ENCODE data around the gene HHLA2. TPM values are rescaled to one million over a fixed set of nuclear protein-coding genes. Genes with fewer than 3 reads are reported as not detected.

The HHLA2 gene
- total RNA-seq, 1 donor from 2014 or later = 0.31 TPM

DNA sequence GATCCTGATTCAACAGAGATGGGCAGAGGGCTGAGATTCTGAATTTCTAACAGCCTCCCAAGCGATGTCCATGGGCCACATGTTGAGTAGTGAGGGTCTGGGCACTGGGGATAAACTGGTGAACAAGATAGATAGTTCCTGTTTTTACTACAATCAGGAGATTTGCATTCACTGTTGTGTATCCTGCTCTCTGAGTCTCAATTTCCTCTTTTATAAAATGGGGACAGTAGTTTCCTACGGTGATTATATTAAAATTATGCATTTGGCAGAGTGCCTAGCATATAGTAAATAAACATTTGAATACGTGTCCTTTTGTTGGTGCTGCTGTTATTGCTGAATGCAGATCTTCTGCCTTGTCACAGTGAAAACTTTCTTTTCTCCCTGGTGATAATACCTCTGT is 111.5 kb downstream of the HHLA2 start:
- no peak for ATAC-seq
- intact Hi-C loops (cut with DNase I) = loop anchor here (10.0 kb wide), 1 partner anchor 753 kb away; no protein-coding TSS in a partner anchor
- DNase-seq (ENCODE audit: low spot score) = no peak

DNA sequence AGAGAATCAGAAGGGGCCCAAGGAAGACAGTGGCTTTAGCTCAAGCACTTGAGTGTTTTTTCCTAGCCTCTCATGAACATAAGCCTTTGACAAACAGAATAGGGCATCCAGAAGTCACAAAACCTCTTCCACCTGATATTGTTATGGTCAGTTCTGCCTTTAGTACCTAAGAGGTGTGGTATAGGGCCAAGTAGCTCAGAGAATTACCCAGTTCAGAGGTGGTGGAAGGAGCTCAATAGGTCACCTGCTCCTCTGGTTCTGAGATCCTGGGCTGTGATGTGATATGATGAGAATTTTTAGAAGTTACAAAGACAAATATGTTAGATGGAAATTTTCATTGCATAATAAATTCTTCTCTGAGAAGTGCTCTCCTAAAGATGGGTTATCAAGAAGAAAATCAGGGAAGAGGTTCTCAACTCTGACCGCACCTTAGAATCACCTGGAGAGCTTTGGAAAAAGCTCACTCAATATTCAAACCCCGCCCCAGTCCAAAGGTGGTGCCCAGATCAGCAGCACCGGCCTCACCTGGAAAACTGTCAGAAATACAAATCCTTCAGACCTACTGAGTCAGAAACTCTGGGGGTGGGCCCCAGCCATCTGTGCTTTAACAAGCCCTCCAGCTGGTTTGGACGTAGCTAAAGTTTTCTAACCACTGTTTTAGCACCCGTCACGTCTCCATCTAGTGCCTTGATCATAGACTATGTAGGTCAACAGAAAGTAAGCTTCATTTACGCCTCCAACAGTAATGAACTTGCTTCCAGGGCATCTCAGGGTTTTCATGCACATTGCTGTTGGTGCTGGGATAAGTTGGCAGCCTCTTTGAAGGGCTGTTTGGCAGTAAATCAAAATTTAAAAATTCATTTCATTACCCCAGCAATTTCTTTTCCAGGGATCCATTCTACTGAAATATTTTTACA is 112.8 kb downstream of the HHLA2 start:
- intact Hi-C loops (cut with DNase I) = loop anchor here (10.0 kb wide), 1 partner anchor 754 kb away; no protein-coding TSS in a partner anchor
- no peak for DNase-seq (ENCODE audit: low spot score)
- no peak for ATAC-seq

DNA sequence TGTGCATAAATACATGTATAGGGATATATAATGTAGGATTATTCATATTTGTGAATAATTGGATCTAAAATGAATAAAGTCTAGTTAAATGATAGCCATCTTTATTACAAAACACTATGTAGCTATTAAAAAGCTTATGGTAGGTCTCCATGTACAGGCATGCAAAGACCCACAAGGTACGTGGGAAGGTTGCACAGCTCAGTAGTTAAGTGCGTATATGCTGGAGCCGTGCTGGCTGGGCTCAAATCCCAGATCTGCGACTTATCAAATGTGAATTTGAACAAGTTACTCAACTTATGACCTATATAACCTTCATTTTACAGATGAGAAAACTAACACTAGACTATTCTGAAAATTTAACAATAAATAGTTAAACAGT is 113.4 kb downstream of the HHLA2 start:
- no peak for ATAC-seq
- no peak for DNase-seq (ENCODE audit: low spot score)
- intact Hi-C loops (cut with DNase I) = loop anchor here (10.0 kb wide), 1 partner anchor 755 kb away; no protein-coding TSS in a partner anchor

DNA sequence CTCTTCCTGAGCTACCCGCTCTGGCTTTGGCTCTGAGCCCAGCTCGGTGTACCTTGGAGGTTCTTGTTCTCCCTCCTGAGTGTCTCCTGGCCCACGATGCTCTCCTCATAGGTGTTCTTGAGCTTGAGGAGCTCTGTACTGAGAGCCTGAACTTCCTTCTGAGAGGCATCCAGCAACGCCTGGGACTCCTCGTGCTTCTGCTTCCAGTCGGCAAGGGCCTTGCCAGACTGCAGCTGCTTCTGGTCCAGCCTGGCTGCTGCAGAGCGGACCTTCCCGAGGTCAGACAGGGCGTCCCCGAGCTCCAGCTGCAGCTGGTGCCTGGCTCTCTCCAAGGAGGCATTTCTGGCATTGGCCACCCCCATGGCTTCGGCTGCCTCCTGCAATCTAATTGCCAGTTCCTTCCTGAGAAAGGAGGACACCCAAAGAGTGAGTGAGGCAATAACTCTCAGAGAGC is 114.2 kb downstream of the HHLA2 start:
- intact Hi-C loops (cut with DNase I) = no loop called here
- ATAC-seq = no peak
- DNase-seq (ENCODE audit: low spot score) = no peak

DNA sequence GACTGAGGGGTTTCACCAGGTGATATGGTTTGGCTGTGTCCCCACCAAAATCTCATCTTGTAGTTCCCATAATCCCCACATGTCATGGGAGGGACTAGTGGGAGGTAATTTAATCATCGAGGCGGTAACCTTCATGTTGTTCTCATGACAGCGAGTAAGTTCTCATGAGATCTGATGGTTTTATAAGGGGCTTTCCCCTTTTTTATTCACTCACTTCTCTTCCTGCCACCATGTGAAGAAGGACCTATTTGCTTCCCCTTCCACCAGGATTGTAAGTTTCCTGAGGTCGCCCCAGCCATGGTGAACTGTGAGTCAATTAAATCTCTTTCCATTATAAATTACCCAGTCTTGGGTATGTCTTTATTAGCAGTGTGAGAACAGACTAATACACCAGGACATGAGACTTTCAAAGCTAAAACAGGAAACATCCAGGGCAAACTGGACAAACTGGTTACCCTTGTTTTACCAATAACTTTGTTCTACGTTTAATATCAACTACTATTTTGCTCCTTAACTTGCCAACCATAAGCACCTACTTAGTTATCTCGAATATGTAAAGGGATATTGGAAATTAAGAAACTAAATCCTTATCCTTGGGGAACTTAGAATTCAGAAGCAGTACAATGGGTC is 115.9 kb downstream of the HHLA2 start:
- no peak for ATAC-seq
- intact Hi-C loops (cut with DNase I) = no loop called here
- DNase-seq (ENCODE audit: low spot score) = no peak

DNA sequence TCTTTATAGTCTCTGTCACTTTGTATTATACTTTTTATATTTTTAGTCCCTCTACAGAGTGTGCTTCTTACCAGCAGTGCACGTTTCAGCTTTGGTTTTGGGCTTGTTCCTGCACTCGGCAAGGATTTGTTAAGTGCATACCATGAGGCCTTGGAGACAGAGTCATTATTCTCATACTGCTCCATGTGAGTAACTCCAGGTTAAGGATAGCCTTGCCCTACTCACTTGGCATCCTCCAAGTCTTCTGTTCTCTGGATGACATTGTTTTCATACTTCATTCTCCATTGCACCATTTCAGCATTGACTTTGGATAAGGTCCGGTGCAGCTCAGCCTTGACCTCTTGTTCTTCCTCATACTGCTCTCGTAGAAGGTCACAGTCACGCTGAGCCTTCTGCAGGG is 117.7 kb downstream of the HHLA2 start:
- peak; percentile 88 for ATAC-seq
- no peak for DNase-seq (ENCODE audit: low spot score)
- intact Hi-C loops (cut with DNase I) = no loop called here

DNA sequence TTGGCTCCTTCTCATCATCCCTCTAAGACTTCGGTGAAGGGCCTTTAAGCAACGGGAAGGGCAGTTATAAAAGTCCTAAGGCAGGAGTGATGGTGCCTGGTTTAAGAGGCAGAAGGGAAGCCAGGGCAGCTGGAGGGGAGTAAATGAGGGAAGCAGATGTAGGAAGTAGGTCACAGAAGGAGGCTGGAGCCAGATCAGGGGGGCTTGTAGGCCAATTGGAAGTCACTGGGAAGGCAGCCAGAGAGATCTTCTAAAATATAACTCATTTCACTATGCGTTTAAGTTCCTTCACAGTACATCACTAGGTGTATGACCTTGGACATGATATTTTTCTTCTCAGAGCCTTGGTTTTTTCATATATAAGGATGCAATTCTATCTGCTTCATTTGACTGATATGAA is 119.3 kb downstream of the HHLA2 start:
- DNase-seq (ENCODE audit: low spot score) (no peak), ATAC-seq (no peak)
- intact Hi-C loops (cut with DNase I) = no loop called here

DNA sequence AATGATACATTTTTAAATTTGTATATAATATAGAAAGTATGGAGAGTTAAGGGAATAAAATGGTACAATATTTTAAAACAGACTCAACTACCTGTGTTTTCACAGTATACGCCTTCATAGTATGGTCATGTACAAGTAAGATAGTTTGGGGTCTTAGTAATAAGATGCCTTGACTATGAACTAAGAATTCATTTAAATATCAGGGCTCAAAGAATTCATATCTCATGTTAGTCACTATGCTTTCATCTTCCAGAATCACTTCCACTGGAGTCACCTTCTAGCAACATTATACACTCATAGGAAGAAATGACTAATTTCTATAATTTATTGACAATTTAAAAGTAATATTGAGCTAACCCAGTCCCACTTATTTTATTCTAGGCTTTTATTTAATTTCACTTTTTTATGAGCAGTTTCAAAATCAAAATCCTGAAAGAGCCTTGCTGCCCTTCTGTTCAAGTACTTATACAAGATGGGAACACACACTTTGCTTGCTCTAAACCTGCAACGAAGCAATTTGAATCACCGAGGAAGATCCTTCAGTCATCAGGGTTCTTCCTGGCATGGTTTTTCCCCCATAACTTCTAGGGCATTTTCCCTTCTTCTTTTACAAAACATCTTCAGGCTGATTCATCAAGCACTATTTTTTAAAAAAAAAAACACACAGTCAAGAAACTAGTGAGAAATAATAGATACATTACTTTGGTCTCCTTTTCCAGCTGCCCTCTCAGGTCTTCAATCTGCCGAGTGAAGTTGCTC is 119.9 kb downstream of the HHLA2 start:
- ATAC-seq (no peak), DNase-seq (ENCODE audit: low spot score) (no peak)
- intact Hi-C loops (cut with DNase I) = no loop called here

DNA sequence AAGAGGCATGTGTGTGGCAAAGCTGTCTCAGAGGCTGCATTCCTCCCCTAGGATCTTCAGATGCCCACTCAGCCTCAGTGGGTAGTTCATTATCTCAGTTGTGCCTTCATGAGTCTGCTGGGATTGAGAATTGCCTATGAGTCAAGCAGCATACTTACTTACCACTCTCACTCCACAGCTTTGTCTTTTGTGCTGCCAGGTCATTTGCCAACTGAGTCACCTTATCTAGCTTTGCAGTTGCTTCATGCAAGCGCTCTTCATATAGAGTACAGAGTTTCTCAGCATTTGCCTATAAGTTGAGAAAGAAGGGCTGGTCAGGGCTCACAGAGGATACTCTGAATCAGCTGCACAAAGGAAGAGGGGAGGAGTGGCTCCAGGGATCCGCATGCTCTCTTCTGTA is 124.6 kb downstream of the HHLA2 start:
- intact Hi-C loops (cut with DNase I) = no loop called here
- ATAC-seq = no peak

More for the DNA sequence above, 124.6 kb downstream of the HHLA2 start:
- DNase-seq (ENCODE audit: low spot score) = no peak

Other genes with a start within 250 kb of the HHLA2 start
- gene CD47, start 205.5 kb upstream of the HHLA2 start, total RNA-seq = 88.3 TPM
- gene IFT57, start 74.1 kb upstream of the HHLA2 start, total RNA-seq = 43.4 TPM
- 0.58 TPM for gene MYH15, start 214.0 kb downstream of the HHLA2 start, total RNA-seq

All from sciatic nerve (tissue), 2 donors.